HG03108 (cell line): ENCODE data around the gene CBX8.
"Not testable (repeated sequence)": the region's sequence is repeated elsewhere in the genome, so short reads cannot be mapped to it uniquely, and the experiment has no call there.

Experiments used
- ATAC-seq: cut with Tn5 transposase; IDR thresholded peaks from one replicate; pipeline ENCODE4 v1.9.1; 2021; ENCODE audit warnings: moderate library complexity; ENCODE audit not compliant: unreplicated experiment

The CBX8 gene

GRCh38 chr17:79781736-79782575, 14.9 kb downstream of the CBX8 start:
- no peak for ATAC-seq

GRCh38 chr17:79781012-79781650, 15.7 kb downstream of the CBX8 start:
- no peak for ATAC-seq

GRCh38 chr17:79779661-79780365, 17.1 kb downstream of the CBX8 start:
- no peak for ATAC-seq

GRCh38 chr17:79779084-79779529, 17.8 kb downstream of the CBX8 start:
- no peak for ATAC-seq

GRCh38 chr17:79778504-79779083, 18.3 kb downstream of the CBX8 start:
- ATAC-seq = peak; percentile 16

- peak; percentile 52 for ATAC-seq
These were observed 18.9 kb downstream of the CBX8 start, which contains the start of gene CBX2 for GRCh38 chr17:79777894-79778503. Gene CBX2, plus strand, starts transcription at chr17:79778148. Its CDS starts 88 bp downstream, at chr17:79778236.

GRCh38 chr17:79777120-79777893, 19.6 kb downstream of the CBX8 start:
- no peak for ATAC-seq

- no peak for ATAC-seq
These were observed 20.3 kb downstream of the CBX8 start for GRCh38 chr17:79776376-79777119.

- no peak for ATAC-seq
These were observed 21.2 kb downstream of the CBX8 start for GRCh38 chr17:79775632-79776031.

- ATAC-seq = no peak
These were observed 22.3 kb downstream of the CBX8 start for GRCh38 chr17:79774561-79774975.

- not testable (repeated sequence) for ATAC-seq
These were observed 24.2 kb downstream of the CBX8 start for GRCh38 chr17:79772726-79773125.

GRCh38 chr17:79771276-79771675, 25.6 kb downstream of the CBX8 start:
- ATAC-seq = no peak

GRCh38 chr17:79769570-79770506, 27.0 kb downstream of the CBX8 start:
- ATAC-seq = no peak

GRCh38 chr17:79765708-79766107, 31.2 kb downstream of the CBX8 start:
- ATAC-seq = no peak

- no peak for ATAC-seq
These were observed 34.8 kb downstream of the CBX8 start for GRCh38 chr17:79761894-79762589.

GRCh38 chr17:79760197-79760906, 36.5 kb downstream of the CBX8 start:
- ATAC-seq = no peak

- ATAC-seq = no peak
These were observed 38.6 kb downstream of the CBX8 start for GRCh38 chr17:79758271-79758670.
